OCI-M1 (cell line): Measurements from ENCODE around the gene NR2E3.
"Not testable (repeated sequence)": the region's sequence is repeated elsewhere in the genome, so short reads cannot be mapped to it uniquely, and the experiment has no call there.

Experiments
- DNase-seq: peaks from one replicate; lab custom pipeline; 2025; lab: John Stamatoyannopoulos, UW

NR2E3 gene

DNA sequence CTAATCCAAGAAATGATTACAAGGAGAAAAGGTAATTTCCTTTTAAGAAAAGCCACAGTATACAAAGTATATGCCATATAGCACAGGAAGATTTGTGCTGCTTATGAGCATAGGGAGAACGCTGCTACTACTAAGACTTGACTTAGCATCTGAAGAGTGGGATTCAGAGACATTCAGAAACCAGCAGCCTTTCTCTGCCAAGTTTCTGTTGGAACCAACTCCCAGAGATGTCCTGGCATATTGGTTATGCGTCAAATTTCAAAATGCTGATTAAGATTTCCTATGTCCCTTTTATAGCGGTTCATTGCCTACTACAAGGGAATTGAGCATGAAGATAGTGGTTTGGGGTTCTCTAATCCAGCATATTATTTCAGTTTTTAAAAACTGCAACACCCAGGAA is 4.9 kb downstream of the NR2E3 start:
- no peak for DNase-seq

- no peak for DNase-seq
Measured at GRCh38 chr15:71817351-71817750, 7.0 kb downstream of the NR2E3 start.

- DNase-seq: no peak
Measured at GRCh38 chr15:71820127-71820526, 9.8 kb downstream of the NR2E3 start.

- no peak for DNase-seq
Measured at GRCh38 chr15:71821547-71822129, 11.3 kb downstream of the NR2E3 start.

GRCh38 chr15:71822890-71823630 is 12.7 kb downstream of the NR2E3 start:
- no peak for DNase-seq

DNA sequence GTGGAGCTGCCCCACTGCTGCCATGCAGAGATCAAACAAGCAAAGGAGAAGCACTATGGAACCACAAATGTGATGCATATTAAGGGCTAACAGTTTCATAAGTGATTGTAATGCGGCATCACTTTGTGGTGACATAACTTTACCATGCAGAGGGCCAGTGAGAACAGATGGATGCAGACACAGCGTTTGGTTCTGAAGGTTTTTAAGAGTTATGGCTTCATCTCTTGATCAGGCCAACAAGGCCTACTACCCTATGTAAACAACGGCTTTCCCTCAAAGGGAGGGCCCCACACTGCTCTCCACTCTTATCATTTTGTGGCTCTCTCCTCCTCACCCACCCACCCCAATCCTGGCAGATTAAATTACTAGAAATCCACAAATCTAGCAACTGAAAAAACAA is 13.4 kb downstream of the NR2E3 start:
- no peak for DNase-seq

- DNase-seq: no peak
Measured at GRCh38 chr15:71825021-71825730, 14.8 kb downstream of the NR2E3 start.

GRCh38 chr15:71826196-71826595 is 15.8 kb downstream of the NR2E3 start:
- DNase-seq: no peak

DNA sequence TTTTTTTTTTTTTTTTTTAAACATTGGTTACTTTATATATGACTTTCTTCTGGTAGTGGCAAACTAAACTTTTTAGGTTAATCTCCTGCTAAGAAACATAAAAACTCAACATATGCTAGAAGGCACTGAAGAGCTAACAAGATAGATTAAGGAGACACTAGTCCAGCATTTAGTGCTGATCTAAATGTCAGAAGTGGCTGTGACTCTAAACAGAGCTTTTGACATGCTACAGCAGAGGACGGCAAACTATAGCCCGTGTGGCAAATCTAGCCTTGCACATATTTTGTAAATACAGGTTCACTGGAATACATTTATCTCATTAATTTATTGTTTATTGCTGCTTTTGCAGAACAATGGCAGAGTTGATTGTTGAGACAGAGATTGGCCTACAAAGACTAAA is 20.6 kb downstream of the NR2E3 start:
- DNase-seq: no peak

GRCh38 chr15:71841563-71841962 is 31.2 kb downstream of the NR2E3 start:
- no peak for DNase-seq

DNA sequence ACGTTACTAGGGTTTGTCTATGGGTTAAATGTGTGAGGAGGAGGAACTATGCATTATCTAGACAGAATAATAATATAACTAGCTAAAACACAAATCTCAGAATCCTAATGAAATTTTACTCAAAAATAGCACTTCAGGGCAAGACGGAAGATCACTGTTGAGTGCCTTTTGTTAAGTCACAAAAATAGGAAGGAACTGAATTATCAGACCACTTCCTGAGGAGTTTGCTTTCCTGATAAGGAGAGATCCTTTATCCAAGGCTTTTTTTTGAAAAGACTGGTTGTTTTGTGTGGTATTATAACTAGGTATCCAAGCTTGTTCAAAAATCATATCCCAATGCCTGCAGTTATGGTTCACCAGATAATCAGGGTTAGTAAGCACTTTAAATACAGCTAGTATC is 34.6 kb downstream of the NR2E3 start:
- DNase-seq: no peak

DNA sequence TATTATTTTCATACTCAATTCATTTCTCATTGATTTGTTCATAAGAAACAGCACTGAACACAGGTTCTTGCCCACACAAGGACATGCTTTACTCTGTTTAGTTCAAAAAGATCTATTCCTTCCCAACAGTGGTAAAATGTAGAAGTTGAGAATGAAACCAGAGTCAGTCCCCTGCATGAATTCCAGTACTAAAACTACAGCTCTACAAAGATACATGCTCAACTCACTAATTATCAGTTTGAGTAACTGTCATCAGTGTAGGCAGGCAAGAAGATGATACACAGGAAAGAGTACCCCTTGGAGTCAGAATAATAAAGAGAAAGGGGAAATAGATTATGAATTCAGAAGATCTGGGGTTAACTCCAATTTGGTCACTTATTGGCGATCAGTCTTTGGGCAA is 43.2 kb downstream of the NR2E3 start:
- DNase-seq: no peak

DNA sequence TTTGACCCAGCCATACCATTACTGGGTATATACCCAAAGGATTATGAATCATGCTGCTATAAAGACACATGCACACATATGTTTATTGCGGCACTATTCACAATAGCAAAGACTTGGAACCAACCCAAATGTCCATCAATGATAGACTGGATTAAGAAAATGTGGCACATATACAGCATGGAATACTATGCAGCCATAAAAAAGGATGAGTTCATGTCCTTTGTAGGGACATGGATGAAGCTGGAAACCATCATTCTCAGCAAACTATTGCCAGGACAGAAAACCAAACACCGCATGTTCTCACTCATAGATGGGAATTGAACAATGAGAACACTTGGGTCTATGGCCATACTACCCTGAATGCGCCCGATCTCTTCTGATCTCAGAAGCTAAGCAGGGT is 47.9 kb downstream of the NR2E3 start:
- DNase-seq: not testable (repeated sequence)
